WTC11 (cell line): ENCODE measurements around the gene RPN2. TPM values are rescaled to one million over a fixed set of nuclear protein-coding genes. Genes with fewer than 3 reads are reported as not detected.

ENCODE experiments used
- ATAC-seq: fragments of 200-7000 bp; cut with Tn5 transposase; 2 replicates; pipeline ENCODE4 v1.10.0; 2021; ENCODE audit warnings: mild to moderate bottlenecking, moderate library complexity
- CTCF ChIA-PET: fragments of 300-600 bp; sonication (Branson Sonifier 250); formaldehyde crosslinking; loops from one replicate; lab custom pipeline; 2021; ENCODE audit warnings: antibody characterized with exemption; lab: Charles Lee
- POLR2A ChIA-PET: fragments of 350-600 bp; sonication (Branson Sonifier 250); formaldehyde crosslinking; loops from one replicate; lab custom pipeline; 2021; ENCODE audit warnings: antibody characterized with exemption; lab: Charles Lee
- DNase-seq: peaks from one replicate; pipeline ENCODE4 v3.0.0; 2021; ENCODE audit warnings: low spot score
- H3K27ac Mint-ChIP-seq: 2 replicates; pipeline ENCODE4 v1.8.0; 2021; ENCODE audit warnings: mixed read lengths
- H3K27me3 Mint-ChIP-seq: 2 replicates; pipeline ENCODE4 v1.8.0; 2021; ENCODE audit warnings: low read depth, mild to moderate bottlenecking, moderate library complexity, mixed read lengths
- H3K36me3 Mint-ChIP-seq: 2 replicates; pipeline ENCODE4 v1.8.0; 2021; ENCODE audit warnings: mixed read lengths
- H3K4me1 Mint-ChIP-seq: 2 replicates; pipeline ENCODE4 v1.8.0; 2022; ENCODE audit warnings: mixed read lengths
- H3K4me3 Mint-ChIP-seq: 2 replicates; pipeline ENCODE4 v1.8.0; 2021; ENCODE audit warnings: mild to moderate bottlenecking, moderate library complexity, mixed read lengths
- H3K9me3 Mint-ChIP-seq: 2 replicates; pipeline ENCODE4 v1.8.0; 2021; ENCODE audit warnings: mixed read lengths
- AR ChIP-seq: fragments of 250-450 bp; sonication (Bioruptor Pico); IDR thresholded peaks from 2 replicates; pipeline ENCODE4 v1.9.0; 2021; ENCODE audit warnings: mild to moderate bottlenecking
- ATF1 ChIP-seq: sonication (generic); formaldehyde crosslinking; IDR thresholded peaks from 2 replicates; pipeline ENCODE4 v1.8.1; 2023; ENCODE audit warnings: mild to moderate bottlenecking, moderate library complexity, missing genetic modification reagents
- ATF3 ChIP-seq: sonication (generic); formaldehyde crosslinking; conservative IDR thresholded peaks from 2 replicates; pipeline ENCODE4 v1.8.1; 2022; ENCODE audit warnings: mild to moderate bottlenecking, missing genetic modification reagents
- CTCF ChIP-seq: fragments of 200-600 bp; IDR thresholded peaks from 2 replicates; pipeline ENCODE4 v1.8.0; 2022; ENCODE audit warnings: antibody characterized with exemption
- E2F5 ChIP-seq: sonication (generic); formaldehyde crosslinking; IDR thresholded peaks from 2 replicates; pipeline ENCODE4 v1.8.1; 2022; ENCODE audit warnings: mild to moderate bottlenecking, moderate library complexity, missing genetic modification reagents
- FOXJ3 ChIP-seq: sonication (generic); formaldehyde crosslinking; IDR thresholded peaks from 2 replicates; pipeline ENCODE4 v1.9.0; 2021; ENCODE audit warnings: missing genetic modification reagents, mild to moderate bottlenecking, borderline replicate concordance
- FOXK1 ChIP-seq: sonication (generic); formaldehyde crosslinking; IDR thresholded peaks from 2 replicates; pipeline ENCODE4 v1.8.0; 2022; ENCODE audit warnings: mild to moderate bottlenecking, moderate library complexity, missing genetic modification reagents
- GTF2I ChIP-seq: fragments of 250-450 bp; sonication (Bioruptor Pico); conservative IDR thresholded peaks from 2 replicates; pipeline ENCODE4 v1.4.0; 2021; ENCODE audit warnings: mild to moderate bottlenecking
- IRF2 ChIP-seq: sonication (generic); formaldehyde crosslinking; IDR thresholded peaks from 2 replicates; pipeline ENCODE4 v1.8.0; 2022; ENCODE audit warnings: low read depth, missing genetic modification reagents, borderline replicate concordance
- JAZF1 ChIP-seq: fragments of 250-450 bp; sonication (Bioruptor Pico); IDR thresholded peaks from 2 replicates; pipeline ENCODE4 v1.9.0; 2021; ENCODE audit warnings: moderate library complexity, mild to moderate bottlenecking, inconsistent platforms
- JUN ChIP-seq: sonication (generic); formaldehyde crosslinking; IDR thresholded peaks from 2 replicates; pipeline ENCODE4 v1.8.0; 2023; ENCODE audit warnings: mild to moderate bottlenecking, missing genetic modification reagents
- NFATC4 ChIP-seq: fragments of 250-450 bp; sonication (Bioruptor Pico); IDR thresholded peaks from 2 replicates; pipeline ENCODE4 v1.9.0; 2021; ENCODE audit warnings: mild to moderate bottlenecking
- NFE2L1 ChIP-seq: sonication (generic); formaldehyde crosslinking; IDR thresholded peaks from 2 replicates; pipeline ENCODE4 v1.8.1; 2023; ENCODE audit warnings: missing genetic modification reagents
- NR1H2 ChIP-seq: sonication (generic); formaldehyde crosslinking; IDR thresholded peaks from 2 replicates; pipeline ENCODE4 v1.9.0; 2021; ENCODE audit warnings: mild to moderate bottlenecking, moderate library complexity, missing genetic modification reagents
- SOX15 ChIP-seq: fragments of 250-450 bp; sonication (Bioruptor Pico); IDR thresholded peaks from 2 replicates; pipeline ENCODE4 v1.9.0; 2021; ENCODE audit warnings: mild to moderate bottlenecking
- SP1 ChIP-seq: sonication (generic); formaldehyde crosslinking; conservative IDR thresholded peaks from 2 replicates; pipeline ENCODE4 v1.8.1; 2022; ENCODE audit warnings: missing genetic modification reagents
- TEAD4 ChIP-seq: sonication (generic); formaldehyde crosslinking; IDR thresholded peaks from 2 replicates; pipeline ENCODE4 v1.8.0; 2022; ENCODE audit warnings: mild to moderate bottlenecking, missing genetic modification reagents
- ZNF138 ChIP-seq: sonication (generic); formaldehyde crosslinking; conservative IDR thresholded peaks from 2 replicates; pipeline ENCODE4 v1.8.1; 2022; ENCODE audit warnings: mild to moderate bottlenecking, moderate library complexity, missing genetic modification reagents
- ZNF219 ChIP-seq: sonication (generic); formaldehyde crosslinking; IDR thresholded peaks from 2 replicates; pipeline ENCODE4 v1.8.0; 2023; ENCODE audit warnings: missing genetic modification reagents, mild to moderate bottlenecking, borderline replicate concordance
- ZNF232 ChIP-seq: sonication (generic); formaldehyde crosslinking; IDR thresholded peaks from 2 replicates; pipeline ENCODE4 v1.8.0; 2022; ENCODE audit warnings: mild to moderate bottlenecking, missing genetic modification reagents
- ZNF317 ChIP-seq: sonication (generic); formaldehyde crosslinking; IDR thresholded peaks from 2 replicates; pipeline ENCODE4 v1.8.1; 2023; ENCODE audit warnings: low read depth, mild to moderate bottlenecking, moderate library complexity, missing genetic modification reagents, borderline replicate concordance
- ZNF416 ChIP-seq: fragments of 250-450 bp; sonication (Bioruptor Pico); IDR thresholded peaks from 2 replicates; pipeline ENCODE4 v1.9.0; 2021; ENCODE audit warnings: mild to moderate bottlenecking, inconsistent platforms
- ZNF671 ChIP-seq: fragments of 250-450 bp; sonication (Bioruptor Pico); IDR thresholded peaks from 2 replicates; pipeline ENCODE4 v1.8.0; 2021; ENCODE audit warnings: mild to moderate bottlenecking
- total RNA-seq: library from RNA; stranded (reverse); gene quantifications from 3 replicates; pipeline ENCODE4 v1.2.3, GENCODE V29; 2021
- TF ChIP-seq, protein P1 (sequence below): sonication (generic); formaldehyde crosslinking; IDR thresholded peaks from 2 replicates; pipeline ENCODE4 v1.8.0; 2023; ENCODE audit warnings: missing genetic modification reagents
- TF ChIP-seq, protein P2 (sequence below): sonication (generic); formaldehyde crosslinking; IDR thresholded peaks from 2 replicates; pipeline ENCODE4 v1.8.1; 2023; ENCODE audit warnings: mild to moderate bottlenecking, missing genetic modification reagents, moderate library complexity
- TF ChIP-seq, protein P3 (sequence below): fragments of 250-450 bp; sonication (Bioruptor Pico); IDR thresholded peaks from 2 replicates; pipeline ENCODE4 v1.8.0; 2021; ENCODE audit warnings: mild to moderate bottlenecking

The RPN2 gene
- total RNA-seq, 1 experiment from 2014 or later: 205 TPM

- ATAC-seq (no peak), DNase-seq (no peak)
- no peak for TF ChIP-seq E2F5
- TF ChIP-seq, protein P1, sequence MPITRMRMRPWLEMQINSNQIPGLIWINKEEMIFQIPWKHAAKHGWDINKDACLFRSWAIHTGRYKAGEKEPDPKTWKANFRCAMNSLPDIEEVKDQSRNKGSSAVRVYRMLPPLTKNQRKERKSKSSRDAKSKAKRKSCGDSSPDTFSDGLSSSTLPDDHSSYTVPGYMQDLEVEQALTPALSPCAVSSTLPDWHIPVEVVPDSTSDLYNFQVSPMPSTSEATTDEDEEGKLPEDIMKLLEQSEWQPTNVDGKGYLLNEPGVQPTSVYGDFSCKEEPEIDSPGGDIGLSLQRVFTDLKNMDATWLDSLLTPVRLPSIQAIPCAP (CRISPR knock-in tag): no peak
- TF ChIP-seq ZNF232: no peak
- TF ChIP-seq NFATC4 (CRISPR knock-in tag): no peak
- no peak for TF ChIP-seq ZNF219 (CRISPR knock-in tag)
- TF ChIP-seq ZNF671 (CRISPR knock-in tag): no peak
- TF ChIP-seq ATF1: no peak
- no peak for TF ChIP-seq ZNF317 (CRISPR knock-in tag)
- no peak for TF ChIP-seq ATF3 (CRISPR knock-in tag)
- TF ChIP-seq GTF2I (CRISPR knock-in tag): no peak
- TF ChIP-seq ZNF416 (CRISPR knock-in tag): no peak
- no peak for TF ChIP-seq TEAD4
- TF ChIP-seq JUN: no peak
- TF ChIP-seq NFE2L1 (CRISPR knock-in tag): no peak
- no peak for TF ChIP-seq ZNF138 (CRISPR knock-in tag)
- TF ChIP-seq, protein P2, sequence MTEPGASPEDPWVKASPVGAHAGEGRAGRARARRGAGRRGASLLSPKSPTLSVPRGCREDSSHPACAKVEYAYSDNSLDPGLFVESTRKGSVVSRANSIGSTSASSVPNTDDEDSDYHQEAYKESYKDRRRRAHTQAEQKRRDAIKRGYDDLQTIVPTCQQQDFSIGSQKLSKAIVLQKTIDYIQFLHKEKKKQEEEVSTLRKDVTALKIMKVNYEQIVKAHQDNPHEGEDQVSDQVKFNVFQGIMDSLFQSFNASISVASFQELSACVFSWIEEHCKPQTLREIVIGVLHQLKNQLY (CRISPR knock-in tag): no peak
- no peak for TF ChIP-seq JAZF1 (CRISPR knock-in tag)
- TF ChIP-seq, protein P3, sequence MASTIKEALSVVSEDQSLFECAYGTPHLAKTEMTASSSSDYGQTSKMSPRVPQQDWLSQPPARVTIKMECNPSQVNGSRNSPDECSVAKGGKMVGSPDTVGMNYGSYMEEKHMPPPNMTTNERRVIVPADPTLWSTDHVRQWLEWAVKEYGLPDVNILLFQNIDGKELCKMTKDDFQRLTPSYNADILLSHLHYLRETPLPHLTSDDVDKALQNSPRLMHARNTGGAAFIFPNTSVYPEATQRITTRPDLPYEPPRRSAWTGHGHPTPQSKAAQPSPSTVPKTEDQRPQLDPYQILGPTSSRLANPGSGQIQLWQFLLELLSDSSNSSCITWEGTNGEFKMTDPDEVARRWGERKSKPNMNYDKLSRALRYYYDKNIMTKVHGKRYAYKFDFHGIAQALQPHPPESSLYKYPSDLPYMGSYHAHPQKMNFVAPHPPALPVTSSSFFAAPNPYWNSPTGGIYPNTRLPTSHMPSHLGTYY: no peak
- no peak for TF ChIP-seq AR (CRISPR knock-in tag)
- no peak for TF ChIP-seq FOXK1 (CRISPR knock-in tag)
- H3K4me1 Mint-ChIP-seq: no peaks in the 10 kb centered on the region
- no peak overlapping the region for H3K4me3 Mint-ChIP-seq
- ChIA-PET CTCF (interaction anchor here (0.7 to 1.4 kb wide), 2 partner anchors 18 to 31 kb away, joined by 4 read pairs; partner anchors contain the start of genes MROH8 and RPN2), POLR2A (no interaction called here)
- peak overlapping the region; percentile 51 for H3K27ac Mint-ChIP-seq
- no peaks in the 10 kb centered on the region for H3K9me3 Mint-ChIP-seq
- no peaks in the 10 kb centered on the region for H3K36me3 Mint-ChIP-seq
- no peaks in the 10 kb centered on the region for H3K27me3 Mint-ChIP-seq
Observed at GRCh38 chr20:37160683-37161082, 18.4 kb upstream of the RPN2 start.

GRCh38 chr20:37161830-37162549, 17.1 kb upstream of the RPN2 start:
- no peak overlapping the region for H3K4me3 Mint-ChIP-seq
- no peaks in the 10 kb centered on the region for H3K36me3 Mint-ChIP-seq
- H3K4me1 Mint-ChIP-seq: no peaks in the 10 kb centered on the region
- ChIA-PET CTCF (no interaction called here), POLR2A (no interaction called here)
- no peak for ATAC-seq
- no peaks in the 10 kb centered on the region for H3K27me3 Mint-ChIP-seq
- H3K27ac Mint-ChIP-seq: no peak overlapping the region
- no peaks in the 10 kb centered on the region for H3K9me3 Mint-ChIP-seq
- DNase-seq: no peak
- no peak for TF ChIP-seq IRF2 (CRISPR knock-in tag)
- no peak for TF ChIP-seq NR1H2 (CRISPR knock-in tag)
- TF ChIP-seq FOXK1 (CRISPR knock-in tag): no peak
- no peak for TF ChIP-seq ZNF317 (CRISPR knock-in tag)
- TF ChIP-seq NFATC4 (CRISPR knock-in tag): no peak
- no peak for TF ChIP-seq FOXJ3
- no peak for TF ChIP-seq CTCF
- TF ChIP-seq SOX15 (CRISPR knock-in tag): no peak
- no peak for TF ChIP-seq SP1 (CRISPR knock-in tag)
